Camera-type eye (tissue), 1 donor: Measurements from ENCODE around the gene FGD6. TPM values are rescaled to one million over a fixed set of nuclear protein-coding genes. Genes with fewer than 3 reads are reported as not detected.

Experiments
- total RNA-seq: library from RNA; depleted of rRNA; stranded (reverse); fragments of >200 nt; gene quantifications from one replicate; pipeline ENCODE4 v1.2.3, GENCODE V29; 2014

FGD6 gene
- total RNA-seq: 23.4 TPM

DNA sequence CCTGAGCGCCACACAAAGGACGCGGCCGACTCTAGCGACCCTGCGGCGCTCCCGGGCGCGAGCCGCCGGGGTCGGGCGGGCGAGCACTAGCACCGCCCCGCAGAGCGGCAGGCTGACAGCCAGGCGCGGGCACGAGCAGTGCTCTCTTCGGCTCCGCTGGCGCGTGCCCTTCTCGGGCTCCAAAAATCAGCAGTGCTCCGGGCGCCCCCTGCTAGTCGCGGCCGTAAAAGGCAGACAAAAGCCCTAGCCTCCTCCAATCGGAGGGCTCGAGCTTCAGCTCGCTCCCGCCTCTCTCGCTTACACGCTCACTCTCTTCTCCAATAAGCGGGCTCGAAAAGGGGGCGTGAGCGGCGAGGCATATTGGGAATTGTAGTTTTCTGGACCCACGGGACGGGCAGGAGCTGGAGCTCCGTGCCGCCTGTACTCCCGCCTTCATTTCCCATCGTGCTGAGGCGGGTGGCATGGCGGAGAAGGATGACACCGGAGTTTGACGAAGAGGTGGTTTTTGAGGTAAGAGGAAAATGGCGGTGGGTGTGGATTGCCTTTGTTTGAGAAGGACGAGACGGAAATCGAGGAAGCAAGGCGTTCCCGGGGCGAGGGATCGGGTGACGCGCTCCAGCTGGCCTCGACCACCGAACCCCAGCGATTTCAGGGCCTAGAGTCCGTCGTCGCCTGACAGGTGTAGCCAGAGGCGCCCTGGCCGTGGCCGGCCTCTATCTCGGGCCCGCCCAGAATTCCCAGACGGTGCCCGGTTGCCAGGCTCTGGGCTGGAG lies at the start of gene FGD6, which contains the start of gene VEZT:
TSS of gene FGD6 (minus strand) at position 91 of the 773 bp plus-strand sequence. CDS start 227 bp downstream, outside the sequence.
TSS of gene VEZT (plus strand) at position 431 of the 773 bp plus-strand sequence. CDS start at position 475, 44 bp downstream.

DNA sequence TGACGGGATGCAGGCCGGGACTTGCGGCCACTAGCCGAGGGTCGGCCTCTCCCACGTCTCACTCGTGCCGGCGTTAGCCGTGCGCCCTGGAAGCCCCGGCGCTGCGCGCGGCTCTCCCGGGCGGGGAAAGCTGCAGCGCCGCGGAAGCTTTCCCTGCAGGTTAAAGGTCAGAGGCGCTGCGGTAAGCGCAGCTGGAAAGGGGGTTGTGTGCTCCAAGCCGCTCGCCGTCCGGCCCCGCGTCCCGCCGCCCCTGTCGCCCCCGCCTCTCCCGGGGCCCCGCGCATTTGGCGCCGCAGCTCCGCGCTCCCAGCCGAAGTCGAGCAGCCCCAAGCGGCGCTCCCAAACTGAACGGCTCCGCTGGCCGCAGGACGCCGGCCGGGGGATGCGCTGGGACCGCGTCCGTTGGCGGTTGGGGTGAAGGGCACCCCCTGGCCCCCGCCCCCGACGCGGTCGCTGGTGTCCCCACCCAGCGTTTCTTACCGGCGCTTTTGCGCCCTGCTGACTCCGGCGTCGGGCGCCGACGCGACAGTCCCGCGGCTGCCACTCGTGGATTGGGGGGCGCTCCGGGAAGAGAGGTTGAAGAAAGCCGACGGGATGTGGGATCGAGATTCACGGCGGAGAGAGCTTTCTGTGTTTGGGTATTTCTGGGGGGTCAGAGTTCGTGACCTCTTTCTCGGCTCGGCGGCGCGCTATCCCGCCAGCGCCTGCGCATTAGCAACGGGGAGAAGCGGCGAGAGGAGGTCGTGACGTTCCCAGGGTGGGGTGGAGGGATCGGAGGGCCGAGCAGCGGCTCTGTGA lies 144.2 kb downstream of the FGD6 start, which contains the start of gene NR2C1:
TSS of gene NR2C1 (minus strand) at position 719 of the 798 bp plus-strand sequence. CDS start 6,234 bp downstream, outside the sequence.

Other genes with a start within 250 kb of the FGD6 start
- 88.5 TPM for gene NDUFA12, start 213.8 kb downstream of the FGD6 start, total RNA-seq
- 99.7 TPM for gene NR2C1, start 143.8 kb downstream of the FGD6 start, total RNA-seq
- 206 TPM for gene VEZT, start 340 bp upstream of the FGD6 start, total RNA-seq